Choroid plexus epithelial cell (primary cell): ENCODE data around the gene CCDC136.

Source experiments
- DNase-seq: peaks from one replicate; pipeline ENCODE4 v3.0.0-alpha.2; 2010; ENCODE audit warnings: low read depth
- H3K4me3 ChIP-seq: 2 replicates; pipeline ENCODE4 v1.5.1; 2011; ENCODE audit warnings: low read depth, mild to moderate bottlenecking, control low read depth, low read length, moderate library complexity
- CTCF ChIP-seq: conservative IDR thresholded peaks from 2 replicates; pipeline ENCODE4 v1.5.1; 2011; ENCODE audit warnings: low read depth, mild to moderate bottlenecking, control low read depth, inconsistent platforms, low read length, moderate library complexity

Gene CCDC136

GRCh38 chr7:128835790-128836641, 44.2 kb downstream of the CCDC136 start:
- DNase-seq: peak; percentile 19
- TF ChIP-seq CTCF: no peak
- no peak overlapping the region for H3K4me3 ChIP-seq

- DNase-seq: no peak
- no peak overlapping the region for H3K4me3 ChIP-seq
- TF ChIP-seq CTCF: no peak
These were observed 45.1 kb downstream of the CCDC136 start for GRCh38 chr7:128836729-128837348.

- no peak for TF ChIP-seq CTCF
- DNase-seq: no peak
- H3K4me3 ChIP-seq: no peak overlapping the region
These were observed 45.8 kb downstream of the CCDC136 start for GRCh38 chr7:128837521-128837921.

- TF ChIP-seq CTCF: no peak
- DNase-seq: no peak
- no peak overlapping the region for H3K4me3 ChIP-seq
These were observed 46.5 kb downstream of the CCDC136 start for GRCh38 chr7:128838109-128838779.

- H3K4me3 ChIP-seq: no peak overlapping the region
- DNase-seq: no peak
- no peak for TF ChIP-seq CTCF
These were observed 47.4 kb downstream of the CCDC136 start for GRCh38 chr7:128838981-128839731.

GRCh38 chr7:128839751-128840177, 48.0 kb downstream of the CCDC136 start:
- no peak for DNase-seq
- TF ChIP-seq CTCF: no peak

More at GRCh38 chr7:128839751-128840177, 48.0 kb downstream of the CCDC136 start:
- no peak overlapping the region for H3K4me3 ChIP-seq
